A549 (cell line): ENCODE data around the gene KCNK3. TPM values are rescaled to one million over a fixed set of nuclear protein-coding genes. Genes with fewer than 3 reads are reported as not detected.
A peak's percentile ranks its signal among the peaks of the same experiment; 100 is the strongest.

ENCODE experiments used
- ATAC-seq, 2 experiments: fragments of 200-7000 bp in 1 of 2; fragments of >200 bp in 1 of 2; cut with Nextera tagmentation in 1 of 2; cut with Tn5 transposase in 1 of 2; 3 replicates each; pipeline versions ENCODE4 v1.8.0 to v1.9.1; 2018 to 2020; ENCODE audit warnings: mild to moderate bottlenecking in 1 of 2, moderate library complexity in 1 of 2
- CTCF ChIA-PET: fragments of 300-600 bp; sonication (Branson Sonifier 250); formaldehyde crosslinking; extraction: SDS; loops from one replicate; lab custom pipeline; 2021; ENCODE audit warnings: antibody characterized with exemption, inconsistent platforms; lab: Yijun Ruan, JAX
- POLR2A ChIA-PET: fragments of 350-600 bp; formaldehyde crosslinking; extraction: SDS; loops from one replicate; lab custom pipeline; 2021; ENCODE audit warnings: antibody characterized with exemption, inconsistent platforms; lab: Yijun Ruan, JAX
- DNase-seq, 2 experiments: peaks; one replicate each; pipeline versions ENCODE4 v3.0.0 to v3.0.0-alpha.2; 2011 to 2016; ENCODE audit warnings: low read depth in 1 of 2, low spot score in 1 of 2
- FAIRE-seq: peaks from 2 replicates; lab custom pipeline; 2011; peaks lifted over from hg19 to GRCh38; lab: Jason Lieb, UNC
- H3K27ac ChIP-seq, 2 experiments: fragments of >200 bp; sonication (Bioruptor Twin); formaldehyde crosslinking; 3 replicates each; pipeline ENCODE4 v1.5.1; 2016 to 2017
- H3K4me1 ChIP-seq: fragments of >200 bp; sonication (Bioruptor Twin); formaldehyde crosslinking; 3 replicates; pipeline ENCODE4 v1.6.1; 2016
- H3K4me2 ChIP-seq: fragments of >200 bp; sonication (Bioruptor Twin); formaldehyde crosslinking; 3 replicates; pipeline ENCODE4 v1.6.1; 2016
- H3K4me3 ChIP-seq: fragments of >200 bp; sonication (Bioruptor Twin); formaldehyde crosslinking; 3 replicates; pipeline ENCODE4 v1.5.1; 2016
- H3K9me3 ChIP-seq: fragments of >200 bp; sonication (Bioruptor Twin); formaldehyde crosslinking; 3 replicates; pipeline ENCODE4 v1.6.1; 2016
- CBX8 ChIP-seq: fragments of 200-600 bp; sonication (generic); IDR thresholded peaks from 2 replicates; pipeline ENCODE4 v1.6.1; 2016
- CEBPB ChIP-seq, 2 experiments: fragments of >200 bp in 1 of 2; sonication (Bioruptor Twin) in 1 of 2; formaldehyde crosslinking in 1 of 2; IDR thresholded peaks; 2 replicates each; pipeline ENCODE4 v1.6.1; 2012 to 2016
- E2F6 ChIP-seq: IDR thresholded peaks from 2 replicates; pipeline ENCODE4 v1.6.1; 2012; ENCODE audit warnings: low read depth, borderline replicate concordance
- EHF ChIP-seq: fragments of 250-450 bp; sonication (Bioruptor Pico); IDR thresholded peaks from 2 replicates; pipeline ENCODE4 v1.5.0; 2020; ENCODE audit warnings: mild to moderate bottlenecking
- EHMT2 ChIP-seq: fragments of 200-600 bp; sonication (generic); IDR thresholded peaks from 2 replicates; pipeline ENCODE4 v1.6.1; 2016; ENCODE audit warnings: antibody characterized with exemption, low read depth, mild to moderate bottlenecking, moderate library complexity
- ELK1 ChIP-seq: fragments of 150-350 bp; IDR thresholded peaks from 2 replicates; pipeline ENCODE4 v1.6.1; 2014; ENCODE audit warnings: low read depth, mild to moderate bottlenecking, low read length
- EP300 ChIP-seq, 2 experiments: fragments of >200 bp; sonication (Bioruptor Twin); formaldehyde crosslinking; IDR thresholded peaks; 2 replicates in 1 of 2; 3 replicates in 1 of 2; pipeline ENCODE4 v1.6.1; 2016 to 2017
- FOSL2 ChIP-seq, 2 experiments: fragments of 450-650 bp in 1 of 2; fragments of >200 bp in 1 of 2; sonication (Bioruptor Twin) in 1 of 2; formaldehyde crosslinking; IDR thresholded peaks; 2 replicates each; pipeline versions ENCODE4 v1.5.0 to v1.6.1; 2016 to 2020; ENCODE audit warnings: mild to moderate bottlenecking in 1 of 2, moderate library complexity in 1 of 2
- HOXB13 ChIP-seq: fragments of 250-450 bp; sonication (Bioruptor Pico); IDR thresholded peaks from 2 replicates; pipeline ENCODE4 v1.5.0; 2020; ENCODE audit warnings: low read depth, mild to moderate bottlenecking, moderate library complexity
- JUNB ChIP-seq: fragments of >200 bp; sonication (Bioruptor Twin); formaldehyde crosslinking; IDR thresholded peaks from 2 replicates; pipeline ENCODE4 v1.6.1; 2016
- KDM1A ChIP-seq: fragments of 200-600 bp; sonication (generic); IDR thresholded peaks from 2 replicates; pipeline ENCODE4 v1.6.1; 2016; ENCODE audit warnings: low read depth, mild to moderate bottlenecking
- KDM5A ChIP-seq: fragments of 200-600 bp; sonication (generic); IDR thresholded peaks from 2 replicates; pipeline ENCODE4 v1.6.1; 2016; ENCODE audit warnings: antibody characterized with exemption, mild to moderate bottlenecking
- MAFK ChIP-seq: fragments of 450-650 bp; IDR thresholded peaks from 2 replicates; pipeline ENCODE4 v1.6.1; 2014; ENCODE audit not compliant: partially characterized antibody
- MAZ ChIP-seq: fragments of 150-350 bp; IDR thresholded peaks from 2 replicates; pipeline ENCODE4 v1.6.1; 2014; ENCODE audit warnings: antibody characterized with exemption, low read depth, low read length, borderline replicate concordance
- MYC ChIP-seq: IDR thresholded peaks from 2 replicates; pipeline ENCODE4 v1.6.1; 2012; ENCODE audit warnings: mild to moderate bottlenecking, inconsistent platforms, low read length, improper control_type of control experiment, borderline replicate concordance
- NPAS2 ChIP-seq: fragments of 250-450 bp; sonication (Bioruptor Pico); IDR thresholded peaks from 2 replicates; pipeline ENCODE4 v1.8.0; 2022; ENCODE audit warnings: mild to moderate bottlenecking, moderate library complexity, borderline replicate concordance
- NR3C1 ChIP-seq: fragments of >200 bp; sonication (Bioruptor Twin); formaldehyde crosslinking; IDR thresholded peaks from 3 replicates; pipeline ENCODE4 v1.6.1; 2017
- POLR2A ChIP-seq: IDR thresholded peaks from 2 replicates; pipeline ENCODE4 v1.6.1; 2012; ENCODE audit warnings: mild to moderate bottlenecking, low read length
- RAD21 ChIP-seq, 2 experiments: fragments of >200 bp in 1 of 2; sonication (Bioruptor Twin) in 1 of 2; formaldehyde crosslinking in 1 of 2; IDR thresholded peaks in 1 of 2; conservative IDR thresholded peaks in 1 of 2; 2 replicates in 1 of 2; 3 replicates in 1 of 2; pipeline ENCODE4 v1.6.1; 2012 to 2018; ENCODE audit warnings: inconsistent platforms in 1 of 2
- RARB ChIP-seq: fragments of 250-450 bp; sonication (Bioruptor Pico); IDR thresholded peaks from 2 replicates; pipeline ENCODE4 v1.8.0; 2021; ENCODE audit warnings: mild to moderate bottlenecking, moderate library complexity
- RCOR1 ChIP-seq: fragments of 150-350 bp; IDR thresholded peaks from 2 replicates; pipeline ENCODE4 v1.6.1; 2014; ENCODE audit warnings: antibody characterized with exemption, low read length, low read depth
- RNF2 ChIP-seq: fragments of 200-600 bp; sonication (generic); IDR thresholded peaks from 2 replicates; pipeline ENCODE4 v1.6.1; 2016; ENCODE audit warnings: low read depth, mild to moderate bottlenecking, antibody characterized with exemption, moderate library complexity, borderline replicate concordance
- SREBF2 ChIP-seq: fragments of 450-650 bp; IDR thresholded peaks from 2 replicates; pipeline ENCODE4 v1.6.1; 2014; ENCODE audit warnings: mild to moderate bottlenecking, moderate library complexity
- ZC3H11A ChIP-seq: fragments of 450-650 bp; IDR thresholded peaks from 2 replicates; pipeline ENCODE4 v1.6.1; 2014; ENCODE audit warnings: antibody characterized with exemption, mild to moderate bottlenecking
- ZFP36 ChIP-seq: fragments of 450-650 bp; IDR thresholded peaks from 2 replicates; pipeline ENCODE4 v1.6.1; 2014; ENCODE audit warnings: borderline replicate concordance; ENCODE audit not compliant: partially characterized antibody
- ZSCAN20 ChIP-seq: fragments of 250-450 bp; sonication (Bioruptor Pico); IDR thresholded peaks from 2 replicates; pipeline ENCODE4 v1.8.0; 2022; ENCODE audit warnings: mild to moderate bottlenecking, moderate library complexity
- WGBS: methylation state at CpG from one replicate; pipeline ENCODE4 v1.1.6; 2017; ENCODE audit errors: missing lambda C conversion rate; 5-methylcytosine and 5-hydroxymethylcytosine counted together
- polyA plus RNA-seq, 4 experiments: library from polyadenylated mRNA; depleted of rRNA in 3 of 4; stranded (reverse); fragments of >200 nt; fragmentation: RNase III in 1 of 4; extraction: RNeasy Plus Mini Kit Qiagen cat#74134 plus additional on column Dnase treatment in 1 of 4; gene quantifications; 2 replicates in 3 of 4; 3 replicates in 1 of 4; pipeline ENCODE4 v1.2.3, GENCODE V29; 2011 to 2017
- TF ChIP-seq, protein P1 (sequence below): fragments of >200 bp; sonication (Bioruptor Twin); formaldehyde crosslinking; IDR thresholded peaks from 3 replicates; pipeline ENCODE4 v1.6.1; 2016
- TF ChIP-seq, protein P2 (sequence below): fragments of 250-450 bp; sonication (Bioruptor Pico); IDR thresholded peaks from 2 replicates; pipeline ENCODE4 v1.5.0; 2021; ENCODE audit warnings: mild to moderate bottlenecking, moderate library complexity, borderline replicate concordance

The KCNK3 gene
- polyA plus RNA-seq, 2 of the 4 experiments (the other 2 are of a cell fraction): 2.4 to 2.8 TPM

- TF ChIP-seq EHMT2 (no peak), EHF (no peak), RARB (CRISPR knock-in tag) (no peak), POLR2A (peak; percentile 79), NR3C1 (no peak), SREBF2 (no peak), CBX8 (no peak), MAFK (no peak), MAZ (no peak), HOXB13 (CRISPR knock-in tag) (no peak), ZC3H11A (no peak), CEBPB (IDR thresholded peaks at IDR 0.05) (no peak), FOSL2 (IDR thresholded peaks at IDR 0.05) (no peak), FOSL2 (CRISPR knock-in tag; IDR thresholded peaks at IDR 0.05) (peak; percentile 52), RCOR1 (no peak), ELK1 (no peak), ZSCAN20 (no peak), RNF2 (no peak), EP300 (IDR thresholded peaks at IDR 0.05) (no peak), MYC (no peak; the same call in 1 of the 2 replicates), KDM1A (no peak), JUNB (no peak), E2F6 (peak; percentile 68; the same call in 1 of the 2 replicates)
- TF ChIP-seq, protein P1, sequence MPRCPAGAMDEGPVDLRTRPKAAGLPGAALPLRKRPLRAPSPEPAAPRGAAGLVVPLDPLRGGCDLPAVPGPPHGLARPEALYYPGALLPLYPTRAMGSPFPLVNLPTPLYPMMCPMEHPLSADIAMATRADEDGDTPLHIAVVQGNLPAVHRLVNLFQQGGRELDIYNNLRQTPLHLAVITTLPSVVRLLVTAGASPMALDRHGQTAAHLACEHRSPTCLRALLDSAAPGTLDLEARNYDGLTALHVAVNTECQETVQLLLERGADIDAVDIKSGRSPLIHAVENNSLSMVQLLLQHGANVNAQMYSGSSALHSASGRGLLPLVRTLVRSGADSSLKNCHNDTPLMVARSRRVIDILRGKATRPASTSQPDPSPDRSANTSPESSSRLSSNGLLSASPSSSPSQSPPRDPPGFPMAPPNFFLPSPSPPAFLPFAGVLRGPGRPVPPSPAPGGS: peak; percentile 76; the same call in 1 of the 3 replicates
- TF ChIP-seq, protein P2, sequence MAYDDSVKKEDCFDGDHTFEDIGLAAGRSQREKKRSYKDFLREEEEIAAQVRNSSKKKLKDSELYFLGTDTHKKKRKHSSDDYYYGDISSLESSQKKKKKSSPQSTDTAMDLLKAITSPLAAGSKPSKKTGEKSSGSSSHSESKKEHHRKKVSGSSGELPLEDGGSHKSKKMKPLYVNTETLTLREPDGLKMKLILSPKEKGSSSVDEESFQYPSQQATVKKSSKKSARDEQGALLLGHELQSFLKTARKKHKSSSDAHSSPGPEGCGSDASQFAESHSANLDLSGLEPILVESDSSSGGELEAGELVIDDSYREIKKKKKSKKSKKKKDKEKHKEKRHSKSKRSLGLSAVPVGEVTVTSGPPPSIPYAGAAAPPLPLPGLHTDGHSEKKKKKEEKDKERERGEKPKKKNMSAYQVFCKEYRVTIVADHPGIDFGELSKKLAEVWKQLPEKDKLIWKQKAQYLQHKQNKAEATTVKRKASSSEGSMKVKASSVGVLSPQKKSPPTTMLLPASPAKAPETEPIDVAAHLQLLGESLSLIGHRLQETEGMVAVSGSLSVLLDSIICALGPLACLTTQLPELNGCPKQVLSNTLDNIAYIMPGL: no peak; the same call in 1 of the 2 replicates
Observed at GRCh38 chr2:26764078-26764887, 71.8 kb downstream of the KCNK3 start, which contains the start of gene SLC35F6 (continued).

- POLR2A ChIA-PET: no interaction called here
- ATAC-seq: no peak
- CTCF ChIA-PET: interaction anchor here (1.5 to 6.5 kb wide), 3 partner anchors 10 to 81 kb away, joined by 4 to 38 read pairs (median 5); no protein-coding TSS in a partner anchor
- no peak for DNase-seq
- TF ChIP-seq ZFP36: no peak
- no peak for TF ChIP-seq EHMT2
- TF ChIP-seq, protein P1: no peak
- no peak for TF ChIP-seq KDM5A
- no peak for TF ChIP-seq RAD21 (conservative IDR thresholded peaks at IDR 0.05 in 1 of 2, IDR thresholded peaks at IDR 0.05 in 1 of 2)
- no peak for TF ChIP-seq NPAS2 (CRISPR knock-in tag)
- TF ChIP-seq RNF2: no peak
- TF ChIP-seq MAFK: no peak
- no peak for FAIRE-seq
- 8% methylated on average over 3 of the region's 3 CpGs for WGBS
- Histone ChIP-seq H3K4me2 (peak overlapping the region; percentile 93), H3K4me1 (peaks cover 58% of the 10 kb centered on the region), H3K4me3 (peak overlapping the region; percentile 96), H3K27ac (peak overlapping the region; percentile 95 to 96), H3K9me3 (no peaks in the 10 kb centered on the region)
Observed at GRCh38 chr2:26764906-26765305, 72.4 kb downstream of the KCNK3 start.
